ENCODE results near the gene GAPDHS. TPM values are rescaled to one million over a fixed set of nuclear protein-coding genes. Genes with fewer than 3 reads are reported as not detected.

GAPDHS gene
- total RNA-seq, 2 donors from 2014 or later, result not detected

DNA sequence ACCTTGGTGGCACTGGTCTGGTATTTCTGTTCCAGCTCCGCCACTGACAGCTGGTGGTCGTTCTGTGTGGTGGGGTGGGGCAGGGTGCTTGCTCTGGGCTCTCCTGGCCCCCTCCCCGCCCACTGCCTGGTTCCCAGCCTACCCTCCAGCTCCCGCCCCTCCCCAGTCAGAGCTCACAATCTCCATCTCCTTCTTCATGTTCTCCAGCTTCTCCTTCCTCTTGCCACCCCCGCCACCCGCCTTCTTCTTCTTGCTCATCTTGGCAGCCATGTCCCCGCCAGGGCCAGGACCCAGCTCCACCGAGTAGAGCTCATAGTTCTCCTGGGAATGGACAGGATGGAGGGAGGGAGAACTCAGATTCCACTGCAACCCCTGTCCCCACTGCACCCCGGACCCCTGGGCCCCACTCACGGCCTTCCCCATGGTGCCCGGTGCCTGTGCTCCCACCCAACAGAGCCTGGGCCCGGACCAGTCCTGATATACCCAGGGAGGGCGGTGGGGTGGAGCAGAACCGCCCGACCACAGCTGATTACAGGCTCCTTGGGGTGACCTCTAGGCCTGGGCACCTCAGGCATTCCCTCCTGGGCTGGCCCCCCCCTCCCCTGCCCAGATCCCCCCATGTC is 30.1 kb downstream of the GAPDHS start, which contains the start of gene ATP4A:
Gene ATP4A (minus strand): TSS at position 452 of the 623 bp plus-strand sequence. CDS start 29 bp downstream, at position 423.
- ATAC-seq (no peak), DNase-seq (no peak)
- intact Hi-C loops (cut with DNase I, micrococcal nuclease), result no loop called here

DNA sequence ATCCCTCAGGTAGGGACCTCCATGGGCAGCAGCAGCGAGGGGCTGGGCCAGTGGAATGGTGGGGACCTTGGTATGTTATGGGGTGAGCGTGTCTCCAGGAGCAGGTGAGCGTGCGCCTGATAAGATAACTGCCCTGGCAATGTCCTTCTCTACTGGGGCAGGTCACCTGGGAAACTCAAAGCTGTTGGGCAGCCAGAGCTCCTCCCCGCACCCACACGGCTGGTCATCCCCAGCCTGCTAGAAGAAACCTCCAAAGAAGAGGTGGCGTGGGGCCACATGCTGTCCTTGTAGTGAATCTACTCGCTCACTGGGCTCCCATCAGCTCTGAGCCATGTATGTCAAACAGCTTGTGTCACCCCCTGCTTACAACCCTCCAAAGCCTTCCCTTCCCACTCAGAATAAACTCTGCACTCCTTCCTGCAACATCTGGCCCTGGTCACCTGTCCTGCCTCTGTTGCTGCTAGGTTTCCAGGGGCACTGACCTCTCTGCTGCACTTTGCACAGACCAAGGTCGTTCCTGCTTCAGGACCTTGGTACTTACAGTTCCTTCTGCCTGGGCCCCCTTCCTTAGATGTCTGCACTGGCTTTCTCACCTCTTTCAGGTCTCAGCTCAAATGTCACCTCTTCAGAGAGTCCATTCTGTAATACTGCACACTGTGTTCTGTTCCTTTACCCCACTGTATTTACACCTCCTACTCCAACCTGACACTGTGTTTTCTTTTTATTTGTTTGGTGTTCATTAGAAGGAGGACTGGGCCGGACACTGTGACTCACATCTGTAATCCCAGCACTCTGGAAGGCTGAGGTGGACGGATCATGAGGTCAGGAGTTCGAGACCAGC is 32.0 kb downstream of the GAPDHS start:
- DNase-seq, result no peak
- intact Hi-C loops (cut with DNase I, micrococcal nuclease), result no loop called here
- no peak for ATAC-seq

DNA sequence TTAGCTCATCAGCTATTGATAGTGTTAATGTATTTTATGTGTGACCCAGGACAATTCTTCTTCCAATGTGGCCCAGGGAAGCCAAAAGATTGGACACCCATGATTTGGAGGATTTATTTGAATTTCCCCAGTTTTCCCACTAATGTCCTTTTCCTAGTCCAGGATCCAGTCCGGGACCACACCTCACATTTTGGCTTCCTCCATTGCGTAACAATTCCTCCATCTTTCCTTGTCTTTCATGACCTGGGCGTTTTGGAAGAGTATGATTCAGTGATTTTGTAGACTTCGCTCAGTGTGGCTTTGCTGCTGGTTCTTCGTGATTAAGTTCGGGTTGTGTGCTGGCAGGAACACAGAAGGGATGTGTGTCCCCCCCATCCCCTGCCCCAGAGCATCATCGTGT is 33.5 kb downstream of the GAPDHS start:
- no peak for DNase-seq
- intact Hi-C loops (cut with DNase I, micrococcal nuclease), result no loop called here
- ATAC-seq, result no peak

DNA sequence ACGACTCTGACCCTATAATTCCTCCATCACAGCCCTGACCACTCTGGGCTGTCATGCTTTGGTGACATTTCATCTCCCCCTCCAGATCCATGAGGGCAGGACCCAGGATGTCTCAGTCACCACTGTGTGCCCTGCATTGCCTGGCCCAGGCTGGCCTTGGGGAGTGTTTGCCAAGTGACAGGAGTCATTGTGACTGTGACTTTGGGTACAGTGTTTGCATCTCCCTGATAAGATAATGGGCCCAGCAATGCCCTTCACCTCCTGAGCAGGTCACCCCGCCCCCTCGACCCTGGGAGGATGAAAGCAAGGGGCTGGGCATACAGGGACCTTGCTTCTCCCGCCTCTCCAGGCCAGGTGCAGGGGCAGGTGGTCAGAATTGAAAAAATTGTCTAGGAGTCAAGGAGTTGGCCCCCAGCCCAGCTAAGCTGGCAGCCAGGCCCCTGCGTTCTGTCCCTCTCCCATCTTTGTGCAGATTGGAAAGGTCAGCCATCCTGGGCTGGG is 36.1 kb downstream of the GAPDHS start:
- DNase-seq, result no peak
- intact Hi-C loops (cut with DNase I, micrococcal nuclease), result no loop called here
- ATAC-seq, result no peak

DNA sequence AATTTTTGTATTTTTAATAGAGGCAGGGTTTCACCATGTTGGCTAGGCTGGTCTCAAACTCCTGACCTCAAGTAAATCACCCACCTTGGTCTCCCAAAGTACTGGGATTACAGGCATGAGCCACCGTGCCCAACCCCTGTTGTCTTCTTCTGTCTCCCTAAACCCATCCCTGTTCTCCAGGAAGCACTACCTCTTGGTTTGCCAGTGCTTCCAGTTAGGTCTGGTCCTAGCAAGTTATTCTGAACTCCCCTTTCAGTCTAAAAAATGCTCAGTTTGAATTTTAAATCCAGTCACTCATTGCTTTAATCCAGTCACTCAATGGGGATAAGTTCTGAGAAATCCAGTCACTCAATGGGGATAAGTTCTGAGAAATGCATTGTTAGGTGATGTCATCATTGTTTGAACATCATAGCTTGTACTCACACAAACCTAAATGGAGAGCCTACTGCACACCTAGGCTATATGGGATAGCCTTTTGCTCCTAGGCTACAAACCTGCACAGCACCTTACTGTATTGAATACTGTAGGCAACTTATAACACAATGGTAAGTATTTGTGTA is 38.2 kb downstream of the GAPDHS start:
- DNase-seq (no peak), ATAC-seq (no peak)
- intact Hi-C loops (cut with DNase I, micrococcal nuclease), result no loop called here

DNA sequence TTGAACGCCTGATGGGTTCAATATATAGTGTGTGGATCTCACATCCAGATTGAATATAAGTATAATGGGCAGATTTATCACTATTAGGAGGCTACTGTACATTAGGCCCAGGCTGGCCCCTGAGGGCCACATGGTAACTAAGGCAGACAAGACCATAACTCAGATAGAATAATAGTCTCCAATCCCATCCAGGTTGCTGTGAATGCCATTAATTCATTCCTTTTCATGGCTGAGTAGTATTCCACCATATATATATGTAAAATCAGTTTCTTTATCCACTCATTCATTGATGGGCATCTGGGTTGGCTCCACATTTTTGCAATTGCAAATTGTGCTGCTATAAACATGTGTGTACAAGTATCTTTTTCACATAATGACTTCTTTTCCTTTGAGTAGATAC is 44.7 kb downstream of the GAPDHS start:
- ATAC-seq (no peak), DNase-seq (no peak)
- intact Hi-C loops (cut with DNase I, micrococcal nuclease), result no loop called here

DNA sequence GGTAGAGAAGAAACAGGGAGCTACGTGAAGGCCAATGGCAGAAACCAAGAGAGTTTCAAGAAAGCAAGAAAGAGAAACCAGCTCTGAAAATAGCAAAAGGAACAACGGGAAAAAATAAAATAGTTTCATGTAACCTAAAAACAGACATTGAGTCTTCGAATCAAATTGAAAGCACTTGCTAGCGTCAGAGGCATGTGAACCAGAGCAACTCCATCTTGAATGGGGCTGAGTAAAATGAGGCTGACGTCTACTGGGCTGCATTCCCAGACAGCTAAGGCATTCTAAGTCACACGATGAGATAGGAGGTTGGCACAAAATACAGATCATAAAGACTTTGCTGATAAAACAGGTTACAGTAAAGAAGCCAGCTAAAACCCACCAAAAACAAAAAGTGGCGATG is 45.5 kb downstream of the GAPDHS start:
- DNase-seq (no peak), ATAC-seq (no peak)
- intact Hi-C loops (cut with DNase I, micrococcal nuclease), result no loop called here

DNA sequence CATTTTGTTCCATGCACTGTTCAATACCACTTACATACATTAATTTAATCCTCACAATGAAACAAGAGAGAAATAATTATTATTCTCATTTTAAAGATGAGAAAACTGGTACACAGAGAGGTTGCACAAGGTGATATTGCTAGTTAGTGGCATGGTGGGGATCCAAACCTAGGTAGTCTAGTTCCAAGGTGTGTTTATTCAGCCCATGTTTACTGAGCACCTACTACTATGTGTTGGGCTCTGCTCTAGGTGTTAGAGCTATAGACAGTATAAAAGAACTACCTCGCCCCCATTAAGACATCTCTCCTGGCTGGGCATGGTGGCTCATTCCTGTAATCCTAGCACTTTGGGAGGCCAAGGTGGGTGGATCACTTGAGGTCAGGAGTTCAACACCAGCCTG is 49.5 kb downstream of the GAPDHS start:
- DNase-seq (no peak), ATAC-seq (no peak)
- intact Hi-C loops (cut with DNase I, micrococcal nuclease), result no loop called here

DNA sequence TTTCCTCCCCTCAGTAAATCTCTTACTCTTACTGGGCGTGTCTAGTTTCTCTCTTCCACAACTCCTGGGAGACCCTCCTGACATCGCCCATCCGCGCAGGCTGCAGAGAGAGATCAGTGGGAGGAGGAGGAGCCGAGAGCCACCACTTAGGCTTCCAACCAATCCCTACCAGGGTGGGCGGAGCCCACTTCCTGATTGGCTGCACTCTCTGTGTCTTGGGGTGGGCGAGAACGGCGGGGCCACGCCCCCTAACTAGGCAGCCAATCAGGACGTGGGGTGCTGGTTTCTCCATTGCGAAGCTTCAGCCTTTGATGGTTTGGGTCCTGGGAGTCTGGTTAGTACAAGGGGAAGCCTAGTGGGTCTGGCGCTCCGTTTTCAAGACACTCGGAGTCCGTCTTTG is 52.6 kb downstream of the GAPDHS start, which contains the start of gene PMIS2:
Gene PMIS2 (plus strand): TSS at position 326 of the 400 bp plus-strand sequence. CDS start 87 bp downstream, outside the sequence.
- no peak for ATAC-seq

DNA sequence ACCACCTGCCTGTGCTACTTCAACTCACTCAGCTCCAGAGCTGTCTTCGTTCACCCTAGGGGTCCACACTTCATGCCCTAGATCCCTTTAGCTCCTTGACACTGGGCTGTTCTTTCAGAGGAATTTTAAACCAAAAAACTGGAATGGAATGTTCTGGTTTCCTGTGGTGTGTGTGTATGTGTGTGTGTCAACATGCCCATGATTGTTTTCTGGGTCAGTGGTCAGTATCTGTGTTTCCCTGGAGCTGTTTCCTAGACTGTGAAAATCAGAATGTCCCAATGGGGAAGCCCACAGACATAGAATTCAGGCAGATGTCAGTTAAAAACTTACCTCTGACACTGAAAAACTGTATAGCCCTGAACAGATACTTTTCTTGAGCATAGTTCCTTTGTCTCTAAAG is 54.1 kb downstream of the GAPDHS start:
- ATAC-seq, result no peak
- no peak for DNase-seq
- intact Hi-C loops (cut with DNase I, micrococcal nuclease), result no loop called here

More for the DNA sequence above, 52.6 kb downstream of the GAPDHS start, which contains the start of gene PMIS2:
- DNase-seq, result no peak
- intact Hi-C loops (cut with DNase I, micrococcal nuclease), result no loop called here

DNA sequence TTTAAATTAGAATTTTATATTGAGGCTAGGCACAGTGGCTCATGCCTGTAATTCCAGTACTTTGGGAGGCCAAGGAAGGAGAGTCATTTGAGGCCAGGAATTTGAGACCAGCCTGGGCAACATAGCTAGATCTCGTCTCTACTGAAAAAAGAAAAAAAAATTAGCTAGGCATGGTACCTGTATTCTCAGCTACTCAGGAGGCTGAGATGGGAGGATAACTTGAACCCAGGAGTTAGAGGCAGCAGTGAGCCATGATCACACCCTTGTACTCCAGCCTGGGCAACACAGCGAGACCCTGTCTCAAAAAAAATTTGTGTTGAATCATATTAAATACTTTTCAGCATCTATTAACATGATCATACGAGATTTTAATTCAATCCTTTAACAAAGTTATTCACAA is 57.6 kb downstream of the GAPDHS start:
- intact Hi-C loops (cut with DNase I, micrococcal nuclease), result no loop called here
- no peak for ATAC-seq
- DNase-seq, result no peak

DNA sequence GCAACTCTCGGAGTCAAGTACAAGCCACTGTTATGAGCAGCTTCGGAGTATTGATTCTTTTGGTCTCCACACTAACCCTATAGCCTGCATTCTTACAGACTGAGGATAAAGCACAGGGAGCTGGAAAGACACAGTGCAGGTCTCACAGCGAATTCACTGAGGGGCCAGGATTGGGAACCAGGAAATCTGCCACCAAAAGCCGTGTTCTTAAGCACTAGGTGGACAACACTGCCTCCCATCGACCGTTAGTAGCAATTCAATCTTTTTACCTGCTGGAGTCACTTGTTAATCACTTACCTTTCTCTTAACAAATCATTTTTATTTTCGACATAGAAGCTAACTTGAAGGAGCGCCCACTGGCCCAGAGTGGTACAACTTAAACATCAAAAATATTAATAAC is 59.0 kb downstream of the GAPDHS start:
- intact Hi-C loops (cut with DNase I, micrococcal nuclease), result no loop called here
- no peak for ATAC-seq
- no peak for DNase-seq

Other genes with a start within 250 kb of the GAPDHS start
- gene MAG, start 241.3 kb upstream of the GAPDHS start, total RNA-seq, result not detected
- 1 to 10 TPM; 2.5 to 3.2 TPM for gene CD22, start 204.3 kb upstream of the GAPDHS start, total RNA-seq
- under 1 TPM in 1 of 2 donors, not detected in 1; 0.11 TPM for gene FFAR1, start 185.6 kb upstream of the GAPDHS start, total RNA-seq
- gene FFAR3, start 175.0 kb upstream of the GAPDHS start, total RNA-seq, result not detected
- not detected for gene GPR42, start 162.4 kb upstream of the GAPDHS start, total RNA-seq
- 1 to 10 TPM; 1.2 to 1.8 TPM for gene FFAR2, start 85.2 kb upstream of the GAPDHS start, total RNA-seq
- not detected for gene KRTDAP, start 43.0 kb upstream of the GAPDHS start, total RNA-seq
- gene DMKN, start 19.8 kb upstream of the GAPDHS start, total RNA-seq, result 10 to 100 TPM in 1 of 2 donors, 1 to 10 TPM in 1; 8.8 to 13.8 TPM
- not detected for gene SBSN, start 5.1 kb upstream of the GAPDHS start, total RNA-seq
- gene TMEM147, start 12.2 kb downstream of the GAPDHS start, total RNA-seq, result 10 to 100 TPM; 55.1 to 61.2 TPM
- gene ATP4A, start 30.2 kb downstream of the GAPDHS start, total RNA-seq, result not detected
- not detected for gene PMIS2, start 52.7 kb downstream of the GAPDHS start, total RNA-seq
- 1 to 10 TPM; 5.0 to 7.7 TPM for gene HAUS5, start 79.3 kb downstream of the GAPDHS start, total RNA-seq
- 10 to 100 TPM; 66.5 to 73.7 TPM for gene RBM42, start 95.6 kb downstream of the GAPDHS start, total RNA-seq
- gene ETV2, start 108.3 kb downstream of the GAPDHS start, total RNA-seq, result 1 to 10 TPM in 1 of 2 donors, under 1 TPM in 1; 0.87 to 1.7 TPM
- 100 to 1,000 TPM; 725 to 901 TPM for gene COX6B1, start 114.9 kb downstream of the GAPDHS start, total RNA-seq
- under 1 TPM; 0.20 to 0.27 TPM for gene UPK1A, start 133.1 kb downstream of the GAPDHS start, total RNA-seq
- 1 to 10 TPM in 1 of 2 donors, under 1 TPM in 1; 0.15 to 1.1 TPM for gene ZBTB32, start 171.1 kb downstream of the GAPDHS start, total RNA-seq
- gene KMT2B, start 184.5 kb downstream of the GAPDHS start, total RNA-seq, result 10 to 100 TPM; 34.8 to 40.1 TPM
- 1 to 10 TPM; 4.1 to 7.7 TPM for gene IGFLR1, start 209.0 kb downstream of the GAPDHS start, total RNA-seq
- 10 to 100 TPM; 14.5 to 17.3 TPM for gene U2AF1L4, start 212.0 kb downstream of the GAPDHS start, total RNA-seq
- 10 to 100 TPM; 82.2 to 86.0 TPM for gene PSENEN, start 212.2 kb downstream of the GAPDHS start, total RNA-seq
- 1 to 10 TPM; 5.9 to 6.1 TPM for gene LIN37, start 215.1 kb downstream of the GAPDHS start, total RNA-seq
- gene HSPB6, start 223.6 kb downstream of the GAPDHS start, total RNA-seq, result 10 to 100 TPM in 1 of 2 donors, 1 to 10 TPM in 1; 4.5 to 16.4 TPM
- gene PROSER3, start 224.7 kb downstream of the GAPDHS start, total RNA-seq, result 10 to 100 TPM; 16.8 to 19.5 TPM
- gene ARHGAP33, start 242.1 kb downstream of the GAPDHS start, total RNA-seq, result 10 to 100 TPM in 1 of 2 donors, 1 to 10 TPM in 1; 9.7 to 10.1 TPM

Data from left colon (tissue), 2 donors.